HG03565 (cell line): ENCODE results near the gene C10orf95.
A peak's percentile ranks its signal among the peaks of the same experiment; 100 is the strongest.

Experiments
- ATAC-seq: cut with Tn5 transposase; IDR thresholded peaks from one replicate; pipeline ENCODE4 v1.9.1; 2021; ENCODE audit warnings: mild to moderate bottlenecking, moderate library complexity; ENCODE audit not compliant: unreplicated experiment

Gene C10orf95

DNA sequence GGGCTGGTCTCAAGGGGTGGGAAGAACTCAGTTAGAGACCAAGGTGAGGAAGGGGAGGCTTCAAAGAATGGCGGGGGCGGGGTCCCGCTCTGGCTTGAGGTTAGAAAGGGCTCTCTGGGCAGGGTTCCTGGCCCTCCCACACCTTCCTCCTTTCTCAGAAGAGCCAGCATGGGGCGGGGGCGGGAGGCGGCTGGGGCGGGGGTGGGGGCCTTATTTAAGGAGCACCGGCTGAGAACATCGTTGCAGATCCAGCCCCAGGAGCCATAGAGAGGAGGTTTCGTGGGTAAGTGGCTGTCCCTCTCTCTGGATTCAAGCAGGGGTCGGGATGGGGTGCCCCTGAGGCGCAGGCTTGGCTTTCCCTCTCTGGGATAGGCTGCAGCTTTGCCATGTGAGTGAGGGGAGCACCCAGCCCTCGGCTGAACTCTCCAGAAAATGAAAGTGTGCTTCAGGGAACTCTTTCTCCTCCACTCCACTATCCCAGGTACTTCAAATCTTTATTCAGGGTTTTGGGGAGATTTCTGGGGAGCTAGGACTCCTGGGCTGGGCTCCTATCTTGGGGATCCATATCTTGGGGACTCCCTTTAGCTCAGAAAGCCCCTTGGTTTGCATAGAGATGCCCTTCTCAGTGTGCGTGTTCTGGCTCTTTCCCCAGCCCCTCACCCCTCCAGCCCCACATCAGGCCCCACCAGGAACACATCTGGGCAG, 15.7 kb downstream of the C10orf95 start:
- ATAC-seq = no peak

- ATAC-seq = no peak
Observed at GRCh38 chr10:102435133-102435497, 16.2 kb downstream of the C10orf95 start.

DNA sequence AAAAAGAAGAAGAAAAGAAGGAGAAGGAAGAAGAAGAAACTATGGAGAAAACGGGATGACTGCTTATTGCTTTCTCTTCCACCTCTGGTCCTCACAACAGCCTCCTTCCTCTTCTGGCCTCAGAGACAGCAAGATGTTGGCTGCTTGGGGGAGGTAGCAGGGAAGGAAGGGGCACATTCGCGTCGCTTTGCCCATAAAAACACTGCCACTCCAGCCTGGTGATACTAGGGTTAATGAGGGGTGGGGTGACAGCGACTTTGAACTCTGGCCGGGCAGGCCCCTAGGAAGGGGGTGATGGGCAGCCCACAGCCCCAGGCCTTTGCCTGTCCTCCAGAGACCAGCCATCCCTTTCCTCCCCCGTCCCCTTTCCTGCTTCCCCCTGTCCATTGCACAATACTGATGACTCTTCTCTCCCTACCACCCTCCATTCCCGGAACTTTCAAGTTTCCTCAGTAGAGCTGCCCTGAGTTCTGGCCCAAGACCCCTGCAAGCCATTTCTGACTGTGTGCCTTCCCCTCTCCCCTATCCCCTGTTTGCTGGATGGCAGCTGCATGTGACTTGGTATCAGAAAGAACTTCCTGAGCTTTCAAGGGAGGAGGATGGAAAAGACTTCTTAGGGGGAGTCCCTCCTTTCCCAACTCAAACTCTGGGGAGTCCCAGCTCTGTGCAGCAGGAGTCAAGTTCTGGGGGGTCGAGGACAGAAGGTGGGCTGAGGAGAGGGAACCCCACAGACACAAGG, 16.8 kb downstream of the C10orf95 start:
- ATAC-seq = no peak

- no peak for ATAC-seq
Observed at GRCh38 chr10:102433619-102434046, 17.7 kb downstream of the C10orf95 start.

GRCh38 chr10:102432162-102432950, 19.0 kb downstream of the C10orf95 start, which contains the start of gene CUEDC2:
CUEDC2 (minus strand) TSS chr10:102432574; CDS start chr10:102425188, 7,386 bp downstream.
- ATAC-seq = peak; percentile 84

GRCh38 chr10:102431452-102432124, 19.8 kb downstream of the C10orf95 start:
- ATAC-seq = no peak

DNA sequence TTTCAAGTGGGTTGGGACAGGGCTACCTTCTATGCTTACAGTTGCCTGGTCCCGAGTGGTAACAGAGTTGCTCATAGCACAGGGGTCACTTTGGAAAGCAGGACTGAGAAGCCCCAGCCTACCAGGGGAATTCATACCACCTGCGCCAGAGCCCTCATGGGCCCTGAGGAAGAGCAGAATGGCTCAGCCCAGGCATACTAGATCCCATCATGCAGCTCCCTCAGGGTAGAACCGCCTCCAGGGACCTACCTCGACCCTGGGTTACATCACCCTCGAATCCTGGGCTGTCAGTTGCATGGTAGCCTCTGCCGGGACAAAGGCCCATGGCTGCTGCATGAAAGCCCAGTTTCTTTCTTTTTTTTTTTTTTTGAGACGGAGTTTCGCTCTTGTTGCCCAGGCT, 21.9 kb downstream of the C10orf95 start:
- ATAC-seq = no peak

GRCh38 chr10:102426803-102427287, 24.5 kb downstream of the C10orf95 start:
- no peak for ATAC-seq

GRCh38 chr10:102425444-102425843, 25.9 kb downstream of the C10orf95 start:
- no peak for ATAC-seq

DNA sequence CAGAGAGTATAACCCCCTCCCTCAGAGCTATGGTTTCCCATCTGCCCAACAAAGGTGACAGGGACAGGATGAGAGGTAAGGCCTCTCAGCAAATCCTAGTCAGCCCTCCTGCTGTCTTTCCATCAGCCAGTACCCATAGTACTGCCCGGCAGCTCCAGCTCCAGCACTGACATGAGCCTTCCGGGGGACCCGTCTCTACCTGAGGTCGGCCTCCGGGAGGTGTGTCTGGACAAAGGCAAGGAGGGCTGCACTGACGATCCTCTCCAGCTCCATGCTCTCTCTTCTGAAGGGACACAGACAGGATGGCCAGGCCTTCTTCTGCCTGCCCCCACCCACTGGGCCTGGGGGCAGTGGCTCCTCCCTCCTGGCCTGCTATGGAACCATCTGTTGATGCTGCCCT, 26.4 kb downstream of the C10orf95 start:
- ATAC-seq = no peak

DNA sequence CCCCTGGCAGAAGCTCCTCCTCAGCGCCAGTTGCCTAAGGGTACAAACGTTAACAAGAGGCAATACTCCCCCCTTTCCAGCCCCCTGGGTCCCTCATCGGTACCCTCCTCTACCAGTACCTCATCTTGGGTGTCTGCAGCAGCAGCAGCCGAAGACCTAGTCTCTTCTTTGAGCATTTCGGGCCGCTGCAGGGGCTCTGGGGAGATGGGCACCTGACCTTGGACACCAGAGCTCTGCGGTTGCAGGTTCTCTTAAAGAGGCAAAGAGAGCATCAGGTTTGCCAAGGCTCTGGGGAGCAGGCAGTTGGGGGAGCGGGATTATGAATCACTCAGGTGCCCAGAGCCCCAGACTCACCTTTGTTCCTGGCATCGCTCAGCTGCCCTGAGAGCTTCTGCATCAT, 27.2 kb downstream of the C10orf95 start:
- no peak for ATAC-seq

GRCh38 chr10:102423372-102423968, 27.9 kb downstream of the C10orf95 start:
- ATAC-seq = no peak

- ATAC-seq = no peak
Observed at GRCh38 chr10:102422545-102423129, 28.7 kb downstream of the C10orf95 start.

DNA sequence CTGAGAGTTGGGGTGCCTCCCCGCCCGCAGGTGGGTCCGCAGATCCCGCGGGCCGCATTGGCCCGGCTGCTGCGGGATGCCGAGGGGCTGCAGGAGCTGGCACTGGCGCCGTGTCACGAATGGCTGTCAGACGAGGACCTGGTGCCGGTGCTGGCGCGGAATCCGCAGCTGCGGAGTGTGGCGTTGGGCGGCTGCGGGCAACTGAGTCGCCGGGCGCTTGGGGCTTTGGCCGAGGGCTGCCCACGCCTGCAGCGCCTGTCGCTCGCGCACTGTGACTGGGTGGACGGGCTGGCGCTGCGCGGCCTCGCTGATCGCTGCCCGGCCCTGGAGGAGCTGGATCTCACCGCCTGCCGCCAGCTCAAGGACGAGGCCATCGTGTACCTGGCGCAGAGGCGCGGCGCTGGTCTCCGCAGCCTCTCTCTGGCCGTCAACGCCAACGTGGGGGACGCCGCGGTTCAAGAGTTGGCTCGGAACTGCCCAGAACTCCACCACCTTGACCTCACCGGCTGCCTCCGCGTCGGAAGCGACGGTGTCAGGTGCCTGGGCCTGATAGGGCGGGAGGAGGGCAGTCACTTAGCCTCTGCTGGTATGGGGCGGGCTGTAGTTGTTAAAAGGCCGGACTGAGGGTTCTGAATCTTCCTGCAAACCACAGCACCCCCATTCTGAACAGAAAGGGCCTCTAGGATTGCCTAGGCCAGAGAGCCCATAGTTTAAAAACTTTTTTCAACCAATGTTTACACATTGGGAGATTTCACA, 29.4 kb downstream of the C10orf95 start:
- no peak for ATAC-seq

DNA sequence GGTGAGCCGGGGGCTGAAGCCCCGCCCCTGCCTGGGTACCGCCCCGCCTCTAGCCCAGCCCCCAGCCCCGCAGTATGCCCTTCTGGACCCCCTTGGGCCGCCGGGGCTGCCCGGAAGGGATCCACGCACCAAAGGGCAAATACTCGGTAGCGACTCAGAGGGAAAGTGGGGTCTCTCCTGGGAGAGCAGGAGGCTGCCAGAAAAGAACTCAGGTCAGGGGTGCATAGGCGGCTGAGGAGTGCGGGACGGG, 29.9 kb downstream of the C10orf95 start:
- ATAC-seq = no peak

DNA sequence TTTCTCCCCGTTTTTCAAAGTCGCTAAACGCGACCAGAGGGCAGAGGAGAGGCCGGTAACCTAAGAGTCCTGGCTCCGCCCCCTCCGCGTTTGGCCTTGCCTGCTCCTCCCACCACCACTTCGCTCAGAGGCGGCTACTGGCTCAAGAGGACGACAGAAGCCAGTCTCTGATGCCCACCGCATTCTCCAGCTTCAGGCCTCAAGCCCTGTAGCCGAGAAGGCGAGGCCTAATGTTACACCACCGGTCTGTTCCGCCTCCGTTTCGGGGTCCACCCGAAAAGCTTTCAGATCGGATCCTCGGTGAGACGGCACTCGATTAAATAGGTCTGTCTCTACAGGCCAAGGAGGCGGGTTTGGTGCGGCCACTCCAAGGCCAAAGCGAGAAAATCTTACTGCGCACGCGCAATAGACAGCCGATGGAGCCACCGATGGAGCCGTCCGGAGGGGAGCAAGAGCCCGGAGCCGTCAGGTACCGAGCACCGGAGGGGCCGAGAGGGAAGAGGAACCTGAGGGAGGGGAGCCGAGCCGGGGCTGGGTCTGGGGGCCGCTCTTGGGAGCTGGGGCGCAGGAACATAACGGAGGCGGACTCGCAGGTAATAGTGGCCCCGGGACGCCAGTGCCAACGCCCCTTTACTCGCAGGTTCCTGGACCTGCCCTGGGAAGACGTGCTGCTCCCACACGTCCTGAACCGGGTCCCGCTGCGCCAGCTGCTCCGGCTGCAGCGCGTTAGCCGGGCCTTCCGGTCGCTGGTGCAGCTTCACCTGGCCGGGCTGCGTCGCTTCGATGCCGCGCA, 30.4 kb downstream of the C10orf95 start, which contains the start of gene FBXL15:
Gene FBXL15 (plus strand): TSS at position 123 of the 793 bp plus-strand sequence. CDS start 294 bp downstream, at position 417.
- ATAC-seq = peak; percentile 60

DNA sequence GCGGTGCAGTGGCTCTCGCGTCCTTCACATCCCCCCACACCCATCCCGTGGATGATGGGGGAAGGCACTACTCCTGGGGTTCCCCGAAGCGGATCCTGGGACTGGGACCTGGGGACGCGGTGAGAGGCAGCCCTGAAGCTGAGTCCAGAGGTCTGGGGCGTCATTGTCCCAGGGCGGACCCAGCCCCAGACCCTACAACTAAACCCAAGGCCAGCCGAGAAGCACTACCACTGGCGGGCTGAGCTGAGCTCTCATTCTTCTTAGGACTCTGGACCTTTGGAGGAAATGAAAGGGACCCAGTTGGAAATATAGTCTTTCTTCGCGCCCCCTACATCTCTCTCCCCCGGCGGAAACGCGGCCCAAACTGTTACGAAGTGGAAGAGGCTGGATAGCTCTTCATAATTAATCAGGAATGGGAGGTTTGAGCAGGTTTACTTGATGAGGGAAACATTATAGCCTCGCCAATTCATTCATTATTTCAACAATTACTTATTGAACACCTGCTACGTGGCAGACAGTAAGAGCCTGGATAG, 31.1 kb downstream of the C10orf95 start:
- ATAC-seq = no peak
